Medulla oblongata (tissue), 1 donor: ENCODE results near the gene PCOLCE2.
"Not testable (repeated sequence)": the region's sequence is repeated elsewhere in the genome, so short reads cannot be mapped to it uniquely, and the experiment has no call there.

Source experiments
- DNase-seq: peaks from one replicate; pipeline ENCODE4 v3.0.0-alpha.2; 2015; ENCODE audit errors: extremely low spot score

PCOLCE2 gene

DNA sequence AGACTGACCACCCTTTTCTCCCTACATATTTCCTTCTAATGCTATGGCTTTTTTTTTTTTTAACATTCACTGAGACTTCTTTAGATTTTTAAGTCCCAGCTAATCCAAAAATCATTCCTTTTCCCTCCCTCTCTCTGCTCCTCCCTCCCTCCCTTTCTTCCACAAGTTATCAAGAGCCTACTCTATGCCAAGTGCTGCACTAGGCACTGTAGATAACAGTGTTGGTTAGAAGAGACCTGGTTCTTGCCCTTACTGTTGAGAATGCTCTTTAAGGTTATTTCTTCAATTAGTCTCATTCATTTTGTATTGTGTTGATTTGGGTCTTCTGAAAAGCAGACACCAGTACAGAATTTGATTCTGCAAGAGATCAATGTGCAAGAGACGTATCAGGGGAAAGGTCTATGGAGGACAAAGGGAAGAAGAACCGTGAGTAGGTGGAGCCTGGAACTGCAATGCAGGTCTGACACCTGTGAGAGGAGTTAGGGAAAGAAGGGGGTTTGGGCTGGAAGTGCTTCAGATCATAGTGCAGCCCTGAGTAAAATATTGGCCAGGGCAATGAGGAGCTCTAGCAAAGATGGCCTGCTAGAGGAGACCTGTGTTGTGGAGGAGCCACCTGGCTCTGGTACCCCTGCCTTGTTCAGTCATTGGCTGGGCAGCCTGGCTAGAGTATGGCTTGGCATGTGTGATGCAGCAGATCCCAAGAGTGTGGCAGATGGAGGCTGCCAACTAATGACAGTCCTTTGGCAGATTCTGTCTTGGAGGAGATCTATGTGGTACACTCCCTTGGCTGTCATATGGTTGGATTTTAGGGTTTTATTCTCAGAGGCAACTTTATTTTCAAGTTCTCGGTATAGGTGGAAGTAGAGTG, 9.7 kb upstream of the PCOLCE2 start:
- DNase-seq: no peak

DNA sequence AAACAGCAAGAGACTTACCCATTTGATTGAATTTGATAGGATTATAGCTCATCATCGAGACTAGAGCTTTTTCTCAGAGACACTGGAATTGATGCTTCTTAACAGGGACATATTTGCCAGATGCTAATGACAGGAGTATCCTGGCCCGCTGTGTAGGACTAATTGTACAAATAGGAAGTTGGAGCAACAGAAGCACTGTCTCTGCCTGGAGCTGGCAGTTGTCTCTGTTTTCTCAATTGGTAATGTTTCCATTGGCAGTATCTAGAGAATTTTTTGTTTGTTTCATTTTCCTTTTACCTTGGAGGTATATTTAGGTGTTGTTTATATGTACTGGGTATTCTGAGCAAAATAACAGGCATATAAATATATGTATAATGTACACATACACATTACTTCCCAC, 8.9 kb upstream of the PCOLCE2 start:
- DNase-seq: peak; percentile 23

DNA sequence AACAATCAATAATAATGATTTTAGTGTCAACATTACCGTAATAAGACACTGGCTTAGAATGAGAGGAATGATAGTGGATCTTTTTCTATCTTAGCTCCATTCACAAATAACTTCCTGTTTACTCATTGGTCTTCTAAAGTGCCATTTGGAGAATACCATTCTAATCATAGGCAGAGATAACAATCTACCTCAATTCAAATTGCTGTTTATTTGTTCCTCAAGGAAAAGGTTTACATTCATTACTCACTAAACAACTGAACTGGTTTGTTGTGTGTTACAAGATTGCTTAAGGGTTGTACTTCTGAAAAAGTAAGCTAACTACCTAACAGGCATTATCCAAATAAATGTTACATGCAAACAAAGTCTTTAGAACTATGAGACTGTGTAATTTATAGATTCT, 8.1 kb upstream of the PCOLCE2 start:
- no peak for DNase-seq

DNA sequence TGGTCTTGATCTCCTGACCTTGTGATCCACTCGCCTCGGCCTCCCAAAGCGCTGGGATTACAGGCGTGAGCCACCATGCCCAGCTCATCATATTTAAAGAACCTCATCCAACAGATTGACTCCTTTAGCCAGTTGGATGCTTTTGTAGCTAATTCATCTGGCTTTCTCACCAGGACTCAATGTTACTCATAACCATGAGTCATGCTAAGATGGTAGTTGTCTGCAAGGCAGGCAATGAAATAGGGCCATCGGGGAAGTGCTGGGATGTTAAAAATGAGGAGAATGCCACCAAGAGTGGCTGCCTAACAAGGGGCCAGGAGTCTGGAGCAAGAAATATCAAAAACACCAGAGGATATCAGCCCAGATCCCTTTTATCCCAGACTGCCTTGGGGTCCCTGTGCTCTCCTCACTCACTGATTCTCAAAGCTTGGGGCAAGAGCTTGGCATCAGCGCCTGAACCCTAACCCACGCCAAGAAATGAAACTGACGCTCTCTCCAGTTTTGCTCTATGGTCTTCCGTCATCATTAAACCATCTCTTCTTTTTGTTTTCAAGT, 7.4 kb upstream of the PCOLCE2 start:
- DNase-seq: no peak

DNA sequence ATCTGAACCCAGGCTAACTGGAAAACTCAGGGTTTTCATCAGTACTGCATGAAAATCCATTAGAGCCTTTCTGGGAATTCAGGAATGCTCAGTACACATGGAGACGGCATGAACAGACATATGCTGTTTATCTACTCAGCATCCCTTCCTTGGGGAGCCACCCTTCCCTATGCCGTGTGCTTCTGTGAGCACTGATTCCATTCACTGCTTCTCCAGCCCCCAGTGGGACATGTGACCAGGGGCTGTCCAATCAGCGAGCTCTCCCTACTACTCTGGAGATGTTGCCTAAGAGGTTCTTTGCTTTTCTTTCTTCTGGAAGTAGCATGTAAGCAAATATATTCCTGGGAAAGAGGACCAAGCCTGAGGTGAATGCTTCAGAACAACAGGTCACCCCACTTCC, 5.6 kb upstream of the PCOLCE2 start:
- DNase-seq: no peak

DNA sequence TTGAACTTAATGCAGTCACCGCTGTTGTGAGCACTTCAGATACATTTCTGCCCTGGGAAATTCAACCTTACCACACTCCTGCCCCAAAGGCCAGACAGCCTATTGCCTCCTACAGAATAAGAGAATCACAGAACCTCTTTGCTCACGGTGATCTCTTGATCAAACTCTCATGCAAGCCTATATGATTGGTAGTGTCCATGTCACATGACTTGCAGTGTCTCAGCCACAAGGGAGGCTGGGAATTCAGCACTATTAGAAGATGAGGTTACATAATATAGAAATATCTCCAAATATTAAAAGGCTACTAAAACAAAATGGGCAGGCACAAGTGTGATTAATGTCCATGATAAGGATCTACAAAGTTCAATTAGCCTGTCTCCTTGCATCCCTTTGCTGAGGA, 3.8 kb upstream of the PCOLCE2 start:
- DNase-seq: no peak

DNA sequence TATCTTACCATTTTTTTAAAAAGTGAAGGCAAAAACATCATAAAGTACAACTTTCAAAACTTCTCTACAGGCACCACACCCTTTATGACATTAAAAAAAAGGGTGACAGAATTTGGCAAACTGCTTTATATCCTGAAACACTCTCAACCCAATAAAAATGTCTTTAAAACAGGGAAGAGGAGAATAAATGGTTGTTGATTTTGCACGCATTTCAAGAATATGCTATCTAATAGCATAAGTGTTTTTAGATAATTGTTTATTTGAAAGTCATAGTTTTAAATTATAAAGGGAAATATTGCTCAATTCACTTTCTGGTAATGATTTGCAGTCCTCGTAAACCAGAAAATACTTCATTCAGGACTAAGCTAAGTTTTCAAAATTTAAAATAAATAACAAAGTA, 1.7 kb upstream of the PCOLCE2 start:
- DNase-seq: no peak

DNA sequence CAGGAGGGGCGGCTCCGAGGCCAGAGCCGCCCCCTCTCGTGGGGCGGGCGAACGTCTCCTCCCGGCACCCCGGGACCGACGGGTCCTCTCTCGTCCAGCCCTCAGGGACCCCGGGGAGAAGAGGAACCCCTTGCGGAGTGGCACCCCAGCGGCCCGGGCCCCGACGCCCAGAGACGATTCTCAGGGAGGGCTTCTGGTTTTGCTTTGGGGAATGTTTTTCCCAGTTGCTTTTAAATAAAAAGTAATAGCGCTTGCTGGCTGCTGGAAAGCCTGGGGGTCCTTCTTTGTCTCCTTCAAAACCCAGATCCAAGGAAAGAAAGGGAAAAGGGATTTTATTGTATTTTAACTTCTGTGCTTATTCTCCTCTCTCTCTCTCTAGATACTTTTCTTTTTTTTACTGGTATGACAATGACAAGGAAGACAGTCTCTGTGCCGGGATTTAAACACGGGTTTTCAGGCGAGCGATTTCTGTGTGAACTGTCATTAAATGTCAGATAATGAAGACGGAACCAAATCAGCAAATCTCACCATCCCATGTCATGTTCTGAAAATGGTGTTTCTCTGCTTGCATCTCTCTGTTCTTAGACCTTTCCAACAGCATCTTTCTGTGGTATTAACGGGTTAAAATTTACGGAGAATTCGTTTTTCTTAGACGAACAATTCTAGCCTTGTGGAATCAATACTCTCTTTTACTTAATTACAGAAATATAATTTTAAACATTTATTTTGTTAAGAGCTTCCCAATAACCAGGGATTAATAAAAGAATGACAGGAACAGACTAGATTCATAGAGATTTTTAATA, 530 bp upstream of the PCOLCE2 start:
- DNase-seq: no peak

DNA sequence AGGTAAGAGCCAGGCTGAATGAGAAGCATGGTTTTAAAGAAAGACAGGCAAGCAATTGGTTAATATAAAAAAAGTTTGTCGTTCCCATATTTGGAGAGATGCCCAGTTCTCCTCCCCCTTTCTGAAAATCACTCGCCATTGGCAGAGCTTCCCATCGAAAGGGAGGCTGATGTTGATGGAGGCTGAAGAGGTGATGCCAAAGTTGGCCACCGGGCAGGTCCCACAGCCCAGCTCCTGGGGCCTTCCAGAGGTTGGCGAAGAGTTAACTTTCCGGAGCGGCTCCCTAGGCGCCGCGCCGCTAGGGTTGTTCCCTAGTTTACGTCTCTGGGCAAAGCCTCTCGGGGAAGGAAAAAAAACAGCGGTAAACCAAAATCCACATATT, 793 bp downstream of the PCOLCE2 start:
- no peak for DNase-seq

DNA sequence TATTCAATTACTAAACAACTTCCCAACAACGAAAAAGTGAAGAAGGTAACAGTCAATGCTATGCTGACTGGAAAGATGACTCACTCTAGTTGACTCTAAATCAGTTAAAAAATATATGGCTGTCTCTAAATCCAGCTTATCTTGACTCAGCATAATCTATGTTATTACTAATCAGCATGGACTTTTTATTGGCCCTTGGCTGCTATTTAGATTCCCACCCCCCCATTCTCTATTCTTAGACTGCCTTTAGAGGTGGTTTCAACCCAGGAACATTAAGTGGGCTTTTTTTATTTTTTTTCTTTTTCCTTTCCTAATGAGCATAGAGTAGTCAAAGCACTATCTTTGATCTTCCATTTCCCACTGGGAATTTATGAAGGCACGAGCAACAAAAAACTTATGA, 1.9 kb downstream of the PCOLCE2 start:
- DNase-seq: no peak

DNA sequence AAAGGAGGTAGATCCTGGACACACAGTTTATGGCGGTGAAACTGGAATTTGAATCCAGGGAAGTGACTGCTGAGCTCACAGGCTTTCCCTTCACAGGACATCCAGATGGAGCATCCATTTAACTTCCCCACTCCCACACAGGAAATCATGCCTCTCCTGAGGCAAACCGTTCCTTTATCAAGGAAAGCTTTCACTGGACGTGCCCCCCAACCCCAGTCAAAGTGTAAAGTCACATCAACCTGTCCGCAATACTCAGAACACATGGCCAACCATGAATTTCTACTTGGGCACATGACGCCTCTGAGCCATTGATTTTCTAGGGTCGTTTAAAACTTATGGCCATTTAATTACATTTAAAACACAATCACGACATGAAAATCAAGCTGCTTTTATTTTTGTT, 2.9 kb downstream of the PCOLCE2 start:
- DNase-seq: no peak

DNA sequence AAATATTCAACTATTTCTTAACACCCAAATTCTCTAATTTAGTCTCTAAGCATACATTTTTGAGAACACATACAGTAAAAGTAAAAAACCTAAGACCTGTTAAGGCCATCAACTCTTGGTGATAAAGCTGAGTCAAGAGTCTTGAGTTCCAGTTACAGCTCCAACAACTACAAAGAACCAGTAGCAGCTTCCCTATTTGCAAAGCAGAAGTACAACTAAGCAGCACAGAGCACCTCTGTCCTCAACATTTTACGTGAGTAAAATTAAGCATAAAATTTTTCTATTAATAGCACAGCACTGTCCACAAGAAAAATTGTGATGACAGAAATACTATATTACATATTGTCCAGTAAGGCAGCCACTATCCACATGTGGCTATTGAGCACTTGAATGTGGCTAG, 4.4 kb downstream of the PCOLCE2 start:
- no peak for DNase-seq

DNA sequence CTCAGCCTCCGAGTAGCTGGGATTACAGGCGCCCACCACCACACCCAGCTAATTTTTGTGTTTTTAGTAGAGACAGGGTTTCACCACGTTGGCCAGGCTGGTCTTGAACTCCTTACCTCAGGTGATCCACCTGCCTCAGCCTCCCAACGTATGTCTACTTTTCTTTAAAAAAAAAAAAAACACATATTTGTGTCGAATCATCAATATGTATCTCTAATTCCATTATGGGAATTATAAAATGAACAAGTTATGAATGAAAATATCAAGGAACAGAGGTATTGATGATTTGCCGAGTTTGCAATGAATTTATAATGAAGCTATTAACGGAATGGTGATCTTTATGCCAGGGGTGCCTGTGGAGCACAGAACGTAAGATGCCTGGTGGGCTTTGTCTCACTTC, 5.3 kb downstream of the PCOLCE2 start:
- DNase-seq: not testable (repeated sequence)

DNA sequence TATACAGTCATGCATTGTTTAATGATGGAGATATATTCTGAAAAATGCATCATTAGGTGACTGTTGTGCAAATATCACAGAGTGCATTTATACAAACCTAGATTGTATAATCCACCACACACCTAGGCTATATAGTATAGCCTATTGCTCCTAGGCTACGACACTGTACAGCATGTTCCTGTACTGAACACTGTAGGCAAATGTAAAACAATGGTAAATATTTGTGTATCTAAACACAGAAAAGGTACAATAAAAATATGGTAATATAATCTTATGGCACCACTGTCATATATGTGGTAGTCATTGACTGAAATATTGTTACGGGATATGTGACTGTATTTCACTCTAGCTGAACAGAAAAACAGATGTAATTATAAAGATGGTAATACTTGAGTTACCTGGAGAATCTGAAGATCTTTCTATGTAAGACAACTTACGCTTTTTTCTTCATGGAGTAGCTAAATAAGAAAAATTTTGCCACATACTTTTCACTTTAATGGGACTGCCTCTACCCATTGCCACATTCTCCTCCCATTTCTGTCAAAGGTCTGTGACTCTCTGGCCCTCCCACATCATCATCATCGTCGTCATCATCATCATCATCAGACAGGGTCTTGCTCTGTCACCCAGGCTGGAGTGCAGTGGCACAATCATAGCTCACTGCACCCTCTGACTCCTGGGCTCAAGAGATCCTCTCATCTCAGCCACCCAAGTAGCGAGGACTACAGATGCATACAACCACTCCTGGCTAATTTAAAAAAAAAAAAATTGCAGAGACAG, 7.2 kb downstream of the PCOLCE2 start:
- no peak for DNase-seq

DNA sequence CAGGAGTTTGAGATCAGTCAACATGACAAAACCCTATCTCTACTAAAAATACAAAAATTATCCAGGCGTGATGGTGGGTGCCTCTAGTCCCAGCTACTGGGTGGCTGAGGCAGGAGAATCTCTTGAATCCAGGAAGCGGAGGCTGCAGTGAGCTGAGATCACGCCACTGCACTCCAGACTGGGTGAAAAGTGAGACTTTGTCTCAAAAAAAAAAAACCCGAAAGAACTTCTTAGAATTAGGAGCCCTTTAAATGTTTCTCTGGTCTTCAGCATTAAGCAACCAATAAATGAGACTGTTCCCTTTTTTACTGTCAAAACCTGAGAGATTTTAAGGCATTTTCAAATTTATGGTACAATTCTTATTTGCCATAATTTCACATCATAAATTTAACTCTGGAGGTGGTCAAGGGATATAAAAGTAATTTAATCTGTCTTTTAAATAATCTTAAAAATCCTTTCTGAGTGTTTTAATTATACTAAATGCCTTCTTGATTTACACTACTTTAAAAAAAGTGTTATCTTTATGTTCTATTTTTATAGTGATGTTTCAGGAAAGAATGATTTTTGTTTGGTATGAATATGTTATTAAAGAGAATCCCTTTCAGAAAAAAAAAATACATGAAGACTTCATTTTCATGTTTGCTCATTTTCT, 10.1 kb downstream of the PCOLCE2 start:
- no peak for DNase-seq

DNA sequence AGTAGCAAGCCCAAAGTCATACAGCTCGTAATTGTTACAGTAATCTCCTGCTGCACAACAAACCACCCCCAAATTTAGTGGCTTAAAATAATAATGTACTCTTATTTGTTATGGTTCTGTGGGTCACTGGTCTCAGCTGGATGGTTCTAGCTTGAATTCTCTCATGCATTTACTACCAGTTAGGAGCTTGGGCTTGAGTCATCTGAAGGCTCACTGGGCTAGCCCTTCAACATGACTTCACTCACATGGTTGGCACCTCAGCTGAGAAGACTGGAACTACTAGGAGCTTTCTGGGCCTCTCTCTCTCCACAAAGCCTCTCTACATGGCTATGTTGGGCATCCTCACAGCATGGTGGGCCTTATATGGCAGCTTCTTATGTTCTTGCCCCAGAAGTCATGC, 12.5 kb downstream of the PCOLCE2 start:
- no peak for DNase-seq

DNA sequence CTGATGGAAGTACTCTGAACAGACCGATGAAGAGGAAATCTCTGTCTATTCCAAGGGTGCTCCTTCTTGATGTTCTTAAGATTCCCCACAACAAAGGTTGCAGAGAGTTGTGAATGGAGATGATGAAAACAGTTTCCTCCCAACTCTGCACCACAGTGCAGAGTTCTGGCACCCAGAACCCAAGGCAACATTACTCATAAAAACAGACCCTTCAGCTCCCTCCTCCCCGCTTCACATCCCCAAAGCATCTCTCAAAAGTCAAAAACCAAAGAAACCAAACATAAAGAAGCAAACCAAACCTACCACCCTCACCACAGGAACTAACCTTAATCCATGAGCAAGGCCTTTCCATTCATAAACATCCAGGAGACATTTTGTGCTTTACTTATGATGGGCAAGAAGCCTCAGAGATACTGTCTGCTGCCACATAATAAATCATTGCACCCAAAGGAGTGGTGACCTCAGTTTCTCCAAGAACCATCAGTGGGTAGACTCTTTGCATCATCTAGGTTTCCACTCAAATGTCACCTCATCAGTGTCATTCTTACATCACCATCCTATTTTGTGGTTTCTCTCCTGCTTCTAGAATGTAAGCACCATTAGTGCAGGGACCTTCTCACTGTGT, 13.2 kb downstream of the PCOLCE2 start:
- DNase-seq: no peak

DNA sequence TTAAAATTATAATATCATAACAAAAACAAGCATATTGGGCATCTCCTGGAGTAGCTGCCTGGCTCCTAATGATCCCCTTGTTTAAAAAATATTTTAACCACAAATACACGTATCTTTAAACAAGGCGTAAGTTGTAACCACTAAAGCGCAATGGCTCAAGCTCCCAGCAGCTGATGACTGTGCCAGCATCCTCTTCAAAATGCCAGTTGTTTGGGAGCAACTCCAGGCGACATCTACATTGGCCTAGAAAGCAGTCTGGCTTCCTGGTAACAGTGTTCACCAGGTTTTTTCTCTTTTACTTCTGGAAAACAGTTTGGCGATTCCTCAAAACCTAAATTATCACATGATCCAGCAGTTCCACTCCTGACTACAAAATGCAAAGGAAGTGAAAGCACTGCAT, 13.8 kb downstream of the PCOLCE2 start:
- DNase-seq: no peak

DNA sequence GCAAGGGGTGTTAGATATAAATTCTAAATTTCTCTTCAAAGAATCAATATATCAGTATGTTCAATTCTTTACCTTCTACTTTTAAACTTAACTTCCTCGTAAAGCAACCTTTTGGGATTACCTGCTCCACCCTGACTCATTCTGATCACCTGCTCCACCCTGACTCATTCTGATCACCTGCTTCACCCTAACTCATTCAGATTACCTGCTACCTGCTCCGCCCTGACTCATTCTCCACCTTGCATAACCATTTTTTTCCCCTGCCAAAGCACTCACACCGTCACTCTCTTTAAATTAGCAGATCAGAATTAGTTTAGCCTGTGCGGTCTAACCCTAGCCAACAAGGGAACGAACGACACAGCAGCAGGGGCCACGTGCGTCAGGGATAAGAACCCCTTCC, 20.5 kb downstream of the PCOLCE2 start:
- not testable (repeated sequence) for DNase-seq

DNA sequence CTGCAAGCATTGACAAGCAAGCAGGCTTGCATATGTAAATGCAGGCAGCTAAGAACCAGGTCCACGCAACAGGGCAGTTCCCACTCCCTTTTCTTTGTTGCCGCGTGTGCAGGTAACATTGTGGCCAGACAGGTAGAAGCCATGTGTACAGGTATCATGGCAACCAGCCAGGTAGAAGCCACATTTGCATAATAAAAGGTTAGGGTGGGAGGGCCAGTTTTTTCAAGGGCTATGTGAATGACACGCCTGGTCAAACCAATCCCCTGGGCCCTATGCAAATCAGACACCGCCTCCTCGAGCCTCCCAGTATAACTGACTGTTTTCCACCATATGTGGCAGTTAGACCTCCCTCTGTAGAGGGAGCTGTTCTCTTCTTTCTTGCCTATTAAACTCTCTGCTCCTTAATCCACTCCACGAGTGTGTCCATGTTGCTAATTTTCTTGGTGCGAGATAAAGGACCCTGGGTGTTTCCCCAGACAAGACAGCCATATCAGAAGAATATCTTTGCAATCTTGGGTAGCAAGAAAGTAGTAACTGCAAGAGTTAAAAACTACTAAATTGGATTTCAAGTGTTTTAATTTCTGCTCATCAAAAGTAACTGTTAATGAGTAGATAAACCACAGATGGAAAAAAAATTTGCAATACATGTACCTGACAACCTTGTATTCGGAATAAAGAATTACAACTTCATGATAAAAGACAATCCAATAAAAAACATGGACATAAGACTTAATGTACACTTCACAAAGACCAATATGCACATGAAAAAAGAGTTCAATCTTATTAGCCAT, 21.8 kb downstream of the PCOLCE2 start:
- no peak for DNase-seq
